ENCODE data around the gene OSBPL3.

DNA sequence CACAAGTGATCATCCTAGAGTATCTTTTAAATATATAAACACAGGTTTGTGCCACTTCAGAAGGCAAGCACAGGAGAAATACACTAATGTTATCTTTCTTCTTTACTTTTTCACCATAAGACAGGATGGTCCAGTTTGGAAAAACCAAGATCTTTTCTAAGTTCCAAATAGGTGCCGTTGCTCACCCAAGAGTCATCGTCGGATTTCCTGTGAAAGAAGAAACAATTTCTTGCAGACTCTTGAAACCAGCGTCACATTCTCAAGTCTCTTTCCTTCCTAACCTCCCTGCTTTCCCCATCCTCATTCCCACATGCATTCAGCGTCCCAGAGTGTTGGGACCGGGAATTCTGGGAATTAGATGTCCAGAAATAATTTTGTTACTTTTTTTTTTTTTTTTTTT lies 179.9 kb downstream of the OSBPL3 start:
- TF ChIP-seq EZH2 (IDR thresholded peaks at IDR 0.05; ENCODE audit: low read length): no peak
- TF ChIP-seq, protein P1, sequence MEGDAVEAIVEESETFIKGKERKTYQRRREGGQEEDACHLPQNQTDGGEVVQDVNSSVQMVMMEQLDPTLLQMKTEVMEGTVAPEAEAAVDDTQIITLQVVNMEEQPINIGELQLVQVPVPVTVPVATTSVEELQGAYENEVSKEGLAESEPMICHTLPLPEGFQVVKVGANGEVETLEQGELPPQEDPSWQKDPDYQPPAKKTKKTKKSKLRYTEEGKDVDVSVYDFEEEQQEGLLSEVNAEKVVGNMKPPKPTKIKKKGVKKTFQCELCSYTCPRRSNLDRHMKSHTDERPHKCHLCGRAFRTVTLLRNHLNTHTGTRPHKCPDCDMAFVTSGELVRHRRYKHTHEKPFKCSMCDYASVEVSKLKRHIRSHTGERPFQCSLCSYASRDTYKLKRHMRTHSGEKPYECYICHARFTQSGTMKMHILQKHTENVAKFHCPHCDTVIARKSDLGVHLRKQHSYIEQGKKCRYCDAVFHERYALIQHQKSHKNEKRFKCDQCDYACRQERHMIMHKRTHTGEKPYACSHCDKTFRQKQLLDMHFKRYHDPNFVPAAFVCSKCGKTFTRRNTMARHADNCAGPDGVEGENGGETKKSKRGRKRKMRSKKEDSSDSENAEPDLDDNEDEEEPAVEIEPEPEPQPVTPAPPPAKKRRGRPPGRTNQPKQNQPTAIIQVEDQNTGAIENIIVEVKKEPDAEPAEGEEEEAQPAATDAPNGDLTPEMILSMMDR (optimal IDR thresholded peaks at IDR 0.05 in 1 of 3, IDR thresholded peaks at IDR 0.05 in 1 of 3, conservative IDR thresholded peaks at IDR 0.05 in 1 of 3; ENCODE audit: extremely low read depth in 1 of 3, insufficient read depth in 2 of 3, low read length in 3 of 3): no peak
